HEK293 (cell line): Measurements from ENCODE around the gene NENF.

Experiments used
- CTCF ChIA-PET: fragments of 350-600 bp; formaldehyde crosslinking; extraction: SDS; loops from one replicate; lab custom pipeline; 2021; ENCODE audit warnings: antibody characterized with exemption; lab: Yijun Ruan, JAX
- POLR2A ChIA-PET: fragments of 300-600 bp; formaldehyde crosslinking; extraction: SDS; loops from one replicate; lab custom pipeline; 2020; ENCODE audit warnings: antibody characterized with exemption, inconsistent platforms; lab: Yijun Ruan, JAX
- H3K27ac ChIP-seq: fragments of 200-500 bp; sonication (Bioruptor generic); 2 replicates; pipeline ENCODE4 v1.5.1; 2014; ENCODE audit warnings: low read depth, low read length, control low read depth, inconsistent platforms; ENCODE audit errors: extremely low read depth
- H3K36me3 ChIP-seq, 2 experiments: fragments of 200-500 bp in 1 of 2; sonication (Bioruptor generic) in 1 of 2; 1 replicate in 1 of 2; 2 replicates in 1 of 2; pipeline ENCODE4 v1.5.1; 2014 to 2017; ENCODE audit warnings: inconsistent platforms in 2 of 2, low read length in 2 of 2; ENCODE audit not compliant: control insufficient read depth in 2 of 2, insufficient read depth in 1 of 2
- H3K4me1 ChIP-seq: fragments of 200-500 bp; sonication (Bioruptor generic); 2 replicates; pipeline ENCODE4 v1.5.1; 2014; ENCODE audit warnings: mild to moderate bottlenecking, low read length, inconsistent platforms; ENCODE audit not compliant: control insufficient read depth, insufficient read depth
- H3K4me3 ChIP-seq: 2 replicates; pipeline ENCODE4 v1.5.1; 2011; ENCODE audit warnings: low read depth, mild to moderate bottlenecking, control low read depth, low read length, moderate library complexity
- H3K9me3 ChIP-seq: fragments of 200-500 bp; sonication (Bioruptor generic); 2 replicates; pipeline ENCODE4 v1.5.1; 2014; ENCODE audit warnings: low read depth, low read length, inconsistent platforms; ENCODE audit not compliant: control insufficient read depth, insufficient read depth
- HOXA7 ChIP-seq: sonication (generic); formaldehyde crosslinking; IDR thresholded peaks from 2 replicates; pipeline ENCODE4 v1.8.1; 2022; ENCODE audit warnings: missing genetic modification reagents, borderline replicate concordance
- KLF8 ChIP-seq: fragments of 450-650 bp; formaldehyde crosslinking; IDR thresholded peaks from 2 replicates; pipeline ENCODE4 v1.5.1; 2016; ENCODE audit warnings: missing biosample characterization, missing genetic modification characterization
- KLF9 ChIP-seq: fragments of 450-650 bp; formaldehyde crosslinking; IDR thresholded peaks from 2 replicates; pipeline ENCODE4 v1.5.1; 2016; ENCODE audit warnings: missing biosample characterization, missing genetic modification characterization, low read depth
- SETDB1 ChIP-seq: IDR thresholded peaks from one replicate; pipeline ENCODE4 v1.6.1; 2017; ENCODE audit warnings: mild to moderate bottlenecking, low read length, moderate library complexity, mixed read lengths; ENCODE audit not compliant: insufficient read length
- TSHZ1 ChIP-seq: fragments of 450-650 bp; formaldehyde crosslinking; IDR thresholded peaks from 2 replicates; pipeline ENCODE4 v1.5.1; 2016; ENCODE audit warnings: missing biosample characterization, missing genetic modification characterization, borderline replicate concordance
- YY1 ChIP-seq: fragments of 450-650 bp; formaldehyde crosslinking; IDR thresholded peaks from 2 replicates; pipeline ENCODE4 v1.5.1; 2018; ENCODE audit warnings: missing biosample characterization, missing genetic modification characterization
- ZNF10 ChIP-seq: fragments of 450-650 bp; formaldehyde crosslinking; IDR thresholded peaks from 2 replicates; pipeline ENCODE4 v1.5.1; 2017; ENCODE audit warnings: missing biosample characterization, missing genetic modification characterization
- ZNF155 ChIP-seq: fragments of 450-650 bp; formaldehyde crosslinking; IDR thresholded peaks from 2 replicates; pipeline ENCODE4 v1.5.1; 2016; ENCODE audit warnings: missing biosample characterization, missing genetic modification characterization
- ZNF157 ChIP-seq: fragments of 450-650 bp; formaldehyde crosslinking; IDR thresholded peaks from 2 replicates; pipeline ENCODE4 v1.5.1; 2016; ENCODE audit warnings: missing biosample characterization, missing genetic modification characterization
- ZNF23 ChIP-seq: fragments of 450-650 bp; formaldehyde crosslinking; IDR thresholded peaks from 2 replicates; pipeline ENCODE4 v1.5.1; 2016; ENCODE audit warnings: missing biosample characterization, missing genetic modification characterization, borderline replicate concordance
- ZNF248 ChIP-seq: fragments of 450-650 bp; formaldehyde crosslinking; IDR thresholded peaks from 2 replicates; pipeline ENCODE4 v1.5.1; 2017; ENCODE audit warnings: missing biosample characterization, missing genetic modification characterization
- ZNF335 ChIP-seq: fragments of 450-650 bp; formaldehyde crosslinking; conservative IDR thresholded peaks from 2 replicates; pipeline ENCODE4 v1.5.1; 2016; ENCODE audit warnings: missing biosample characterization, missing genetic modification characterization
- ZNF391 ChIP-seq: fragments of 450-650 bp; formaldehyde crosslinking; IDR thresholded peaks from 2 replicates; pipeline ENCODE4 v1.5.1; 2016; ENCODE audit warnings: low read depth, missing biosample characterization, missing genetic modification characterization, borderline replicate concordance
- ZNF449 ChIP-seq: fragments of 450-650 bp; formaldehyde crosslinking; IDR thresholded peaks from 2 replicates; pipeline ENCODE4 v1.5.1; 2017; ENCODE audit warnings: missing biosample characterization, mild to moderate bottlenecking, missing genetic modification characterization, moderate library complexity
- ZNF544 ChIP-seq: fragments of 450-650 bp; formaldehyde crosslinking; IDR thresholded peaks from 2 replicates; pipeline ENCODE4 v1.5.0; 2017; ENCODE audit warnings: missing biosample characterization, missing genetic modification characterization
- ZNF623 ChIP-seq: fragments of 450-650 bp; formaldehyde crosslinking; IDR thresholded peaks from 2 replicates; pipeline ENCODE4 v1.5.1; 2016; ENCODE audit warnings: missing biosample characterization, missing genetic modification characterization
- ZNF660 ChIP-seq: fragments of 450-650 bp; IDR thresholded peaks from 2 replicates; pipeline ENCODE4 v1.5.1; 2018; ENCODE audit warnings: missing biosample characterization, mild to moderate bottlenecking, missing genetic modification characterization
- ZNF76 ChIP-seq: fragments of 450-650 bp; formaldehyde crosslinking; IDR thresholded peaks from 2 replicates; pipeline ENCODE4; 2016; ENCODE audit warnings: low read depth, missing biosample characterization, missing genetic modification characterization, borderline replicate concordance
- ZNF768 ChIP-seq: fragments of 450-650 bp; formaldehyde crosslinking; IDR thresholded peaks from 2 replicates; pipeline ENCODE4 v1.5.1; 2018; ENCODE audit warnings: missing biosample characterization, mild to moderate bottlenecking, missing genetic modification characterization
- ZNF777 ChIP-seq: fragments of 450-650 bp; formaldehyde crosslinking; IDR thresholded peaks from 2 replicates; pipeline ENCODE4 v1.5.1; 2017; ENCODE audit warnings: missing biosample characterization, missing genetic modification characterization, borderline replicate concordance
- ZXDB ChIP-seq: fragments of 450-650 bp; formaldehyde crosslinking; IDR thresholded peaks from 2 replicates; pipeline ENCODE4 v1.5.1; 2016; ENCODE audit warnings: missing biosample characterization, missing genetic modification characterization

Gene NENF

GRCh38 chr1:212481438-212481767, 48.7 kb downstream of the NENF start:
- Histone ChIP-seq H3K9me3 (no peaks in the 10 kb centered on the region), H3K36me3 (no peaks in the 10 kb centered on the region), H3K4me3 (no peak overlapping the region), H3K27ac (no peak overlapping the region), H3K4me1 (no peaks in the 10 kb centered on the region; the same call in 1 of the 2 replicates)
- POLR2A ChIA-PET = interaction anchor here (0.6 to 6.6 kb wide), 2 partner anchors 127 to 270 kb away, joined by 4 to 67 read pairs; partner anchors contain the start of gene ATF3
- no peak for TF ChIP-seq ZNF10 (tag by site-specific recombination)
- no peak for TF ChIP-seq ZXDB
- no peak for TF ChIP-seq KLF8 (tag by site-specific recombination)
- no peak for TF ChIP-seq ZNF623 (tag by site-specific recombination)
- TF ChIP-seq ZNF544 (tag by site-specific recombination) = no peak
- TF ChIP-seq ZNF76 (tag by site-specific recombination) = no peak
- no peak for TF ChIP-seq ZNF335 (tag by site-specific recombination)
- no peak for TF ChIP-seq KLF9
- CTCF ChIA-PET = interaction anchor here (0.6 kb wide), 2 partner anchors 35 to 108 kb away, joined by 3 to 5 read pairs; no protein-coding TSS in a partner anchor

GRCh38 chr1:212482006-212482636, 49.4 kb downstream of the NENF start:
- POLR2A ChIA-PET = interaction anchor here (0.6 to 6.6 kb wide), 2 partner anchors 127 to 270 kb away, joined by 4 to 67 read pairs; partner anchors contain the start of gene ATF3
- CTCF ChIA-PET = interaction anchor here (1.7 kb wide), 1 partner anchor 183 kb away, joined by 3 read pairs; no protein-coding TSS in a partner anchor
- Histone ChIP-seq H3K9me3 (no peaks in the 10 kb centered on the region), H3K27ac (no peak overlapping the region)
- TF ChIP-seq SETDB1 = no peak
- TF ChIP-seq TSHZ1 = no peak
- TF ChIP-seq ZNF391 = no peak
- no peak for TF ChIP-seq ZNF660 (tag by site-specific recombination)
- TF ChIP-seq HOXA7 (CRISPR knock-in tag) = no peak
- no peak for TF ChIP-seq ZNF777 (tag by site-specific recombination)
- no peak for TF ChIP-seq ZNF157 (tag by site-specific recombination)
- no peak for TF ChIP-seq ZNF155 (tag by site-specific recombination)
- no peak for TF ChIP-seq YY1 (tag by site-specific recombination)
- no peak for TF ChIP-seq ZNF768
- TF ChIP-seq ZNF23 (tag by site-specific recombination) = no peak
- TF ChIP-seq ZNF449 (tag by site-specific recombination) = no peak
- no peak for TF ChIP-seq ZNF248 (tag by site-specific recombination)
- TF ChIP-seq, all 188 proteins: peak for 0
- H3K36me3 ChIP-seq = no peaks in the 10 kb centered on the region
- no peak overlapping the region for H3K4me3 ChIP-seq
- H3K4me1 ChIP-seq = no peaks in the 10 kb centered on the region; the same call in 1 of the 2 replicates
